ENCODE data around the gene ZBTB7C.

Gene ZBTB7C

GRCh38 chr18:48079885-48080284 is 329.3 kb downstream of the ZBTB7C start:
- DNase-seq, result peak in 1 of 14 donors; percentile 12

DNA sequence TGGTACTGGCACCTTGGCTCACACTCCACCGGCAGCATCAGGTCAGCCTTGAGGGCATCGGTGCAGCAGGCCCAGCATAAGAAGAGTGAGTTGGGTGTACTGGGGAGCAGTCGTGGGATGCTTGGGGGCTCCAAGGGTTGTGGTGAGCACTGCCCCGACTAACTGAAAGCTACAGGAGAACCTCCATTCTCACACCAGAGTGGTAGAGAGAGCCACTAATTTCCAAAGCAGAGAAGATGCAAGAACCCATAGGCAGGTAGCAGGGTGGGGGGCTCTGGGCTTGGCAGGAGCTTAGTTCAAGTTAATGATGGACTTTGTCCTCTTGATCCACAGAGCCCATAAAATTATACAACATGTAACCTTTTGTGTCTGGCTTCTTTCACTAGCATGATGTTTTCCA is 330.7 kb downstream of the ZBTB7C start:
- no peak for DNase-seq

- DNase-seq, result no peak
Observed at GRCh38 chr18:48077291-48077690, 331.9 kb downstream of the ZBTB7C start.

DNA sequence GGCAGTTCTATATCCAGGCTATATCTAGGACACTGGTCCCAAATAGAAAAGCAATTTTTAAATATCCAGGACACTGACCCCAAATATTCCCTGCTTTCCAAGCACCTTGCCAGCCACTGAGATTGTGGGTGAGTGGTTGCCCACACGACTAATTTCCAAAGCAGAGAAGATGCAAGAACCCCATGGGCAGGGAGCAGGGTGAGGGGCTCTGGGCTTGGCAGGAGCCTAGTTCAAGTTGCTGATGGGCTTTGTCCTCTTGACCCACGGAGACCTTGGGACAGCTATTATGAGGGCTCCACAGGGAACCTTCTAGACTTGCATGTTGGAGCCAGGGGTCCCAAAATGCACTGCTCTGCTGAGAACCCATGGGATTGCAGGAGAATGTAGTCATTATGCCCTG is 332.7 kb downstream of the ZBTB7C start:
- DNase-seq, result no peak

DNA sequence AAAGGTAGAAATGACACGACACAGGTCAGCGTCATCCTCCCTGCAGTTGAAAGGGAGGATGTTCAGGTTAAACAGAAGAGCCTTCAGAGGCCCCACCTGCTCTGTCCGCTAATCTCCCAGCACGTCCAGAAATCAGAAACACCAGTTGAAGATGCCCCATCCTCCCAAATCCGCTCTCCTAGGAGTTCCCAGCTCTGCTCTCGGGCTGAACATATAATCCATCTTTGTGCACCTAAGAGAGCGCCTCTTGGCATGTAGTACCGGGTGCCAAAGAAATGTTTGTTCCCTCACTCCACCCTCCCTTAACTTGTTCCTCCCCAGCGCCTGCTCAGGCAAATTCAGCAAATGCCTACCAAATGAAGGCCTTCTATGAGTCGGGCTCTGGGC is 333.5 kb downstream of the ZBTB7C start:
- DNase-seq, result no peak

- DNase-seq, result peak in 1 of 14 donors; percentile 43
Observed at GRCh38 chr18:48074929-48075706, 334.1 kb downstream of the ZBTB7C start.

DNA sequence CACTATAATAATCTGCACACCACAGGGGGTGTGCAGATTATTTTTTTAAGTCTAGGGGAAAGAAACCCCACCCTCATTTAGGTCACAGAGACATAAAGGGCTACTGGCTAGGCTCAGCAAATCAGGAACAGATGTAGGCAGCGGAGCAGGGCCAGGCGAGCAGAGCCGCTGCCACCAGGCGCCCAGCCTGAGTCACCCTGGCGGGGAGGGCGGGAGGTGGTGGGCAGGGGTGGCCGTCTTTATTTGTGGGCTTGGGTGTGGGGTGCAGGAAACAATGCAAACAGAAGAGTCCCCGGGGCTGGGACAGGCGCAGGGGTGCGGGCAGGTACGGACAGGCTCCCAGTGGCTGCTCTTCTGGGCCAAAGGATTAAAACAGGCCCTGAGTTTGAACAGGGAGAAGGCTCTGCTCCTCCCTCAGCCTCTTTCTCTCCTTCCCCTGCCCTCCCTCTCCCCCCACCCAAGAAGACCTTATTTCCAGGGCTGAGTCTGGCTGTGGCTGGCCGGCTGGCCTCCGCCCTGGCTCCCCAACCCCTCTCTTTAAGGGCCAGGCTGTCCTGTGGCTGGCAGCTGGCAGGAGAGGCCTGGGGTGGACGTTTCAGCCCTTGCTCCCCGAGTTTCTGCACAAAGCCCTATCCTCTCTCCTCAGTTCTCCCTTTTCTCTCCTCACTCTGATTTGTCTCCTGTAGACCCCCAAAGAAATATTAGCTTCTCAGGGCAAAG is 335.8 kb downstream of the ZBTB7C start:
- peak in 1 of 14 donors; percentile 16 for DNase-seq

GRCh38 chr18:48072428-48073204 is 336.6 kb downstream of the ZBTB7C start:
- DNase-seq, result no peak

DNA sequence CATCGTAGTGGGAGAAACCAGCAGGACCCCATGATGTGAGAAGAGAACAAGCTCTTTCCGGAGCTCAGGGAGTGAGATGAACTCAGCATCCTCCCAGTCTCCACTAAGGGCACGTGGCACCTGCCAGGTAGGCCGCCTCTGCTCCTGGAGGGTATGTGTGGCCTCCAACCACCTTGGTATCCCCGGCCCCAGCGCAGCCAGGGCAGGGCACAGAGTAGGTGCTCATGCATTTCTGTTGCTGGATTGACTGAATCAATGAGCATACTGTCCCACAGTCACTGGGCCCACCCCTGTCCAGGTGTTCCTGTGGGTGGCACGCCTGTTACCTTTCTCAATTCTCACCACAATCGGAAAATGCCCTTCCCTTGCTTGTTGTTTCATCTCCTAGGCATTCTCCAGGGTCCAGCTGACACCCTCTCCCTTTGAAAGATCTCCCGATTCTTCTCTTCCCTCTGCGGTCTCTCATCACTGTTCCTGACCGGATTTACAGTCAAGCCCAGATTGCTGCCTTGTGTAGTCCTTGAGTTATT is 340.2 kb downstream of the ZBTB7C start:
- DNase-seq, result no peak

DNA sequence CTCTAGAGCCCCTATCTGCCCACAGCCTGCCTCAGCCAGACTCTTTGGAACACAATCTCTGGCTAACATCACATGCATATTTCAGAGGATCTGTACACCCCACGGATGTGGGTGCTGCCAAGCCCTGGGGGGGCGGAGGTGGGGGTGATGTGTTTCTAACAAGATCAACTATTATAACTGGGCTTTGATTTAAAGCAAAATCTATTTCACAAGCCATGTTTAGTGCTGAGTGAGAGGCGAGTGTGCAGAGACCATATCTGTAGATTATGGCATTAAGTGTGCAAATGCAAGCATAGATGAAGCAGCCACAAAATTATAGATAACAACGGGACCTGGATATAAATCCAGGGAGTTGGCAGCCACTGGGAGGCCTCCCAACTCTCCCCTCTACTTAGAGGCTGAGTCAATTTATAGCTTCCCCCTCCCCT is 342.9 kb downstream of the ZBTB7C start:
- DNase-seq, result no peak

DNA sequence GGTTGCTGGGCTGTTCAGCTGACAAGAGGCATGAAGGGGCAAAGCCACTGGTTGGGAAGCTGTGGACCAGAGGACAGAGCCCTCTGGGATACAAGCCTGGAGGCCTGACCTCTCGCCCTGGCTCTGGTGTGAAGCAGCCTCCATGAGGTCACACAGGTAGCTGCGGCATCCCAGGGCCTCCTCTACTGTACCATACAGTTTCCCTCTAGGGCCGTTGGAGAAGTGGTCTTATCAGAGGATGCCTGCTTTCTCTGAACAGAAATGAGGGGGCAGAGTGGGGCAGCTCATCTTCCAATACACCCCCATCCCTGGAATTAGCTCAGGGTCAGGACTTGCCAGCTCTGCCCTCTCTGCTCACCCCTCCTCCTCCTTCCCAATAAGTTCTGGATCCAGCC is 343.6 kb downstream of the ZBTB7C start:
- DNase-seq, result no peak

- no peak for DNase-seq
Observed at GRCh38 chr18:48064978-48065600, 344.1 kb downstream of the ZBTB7C start.

DNA sequence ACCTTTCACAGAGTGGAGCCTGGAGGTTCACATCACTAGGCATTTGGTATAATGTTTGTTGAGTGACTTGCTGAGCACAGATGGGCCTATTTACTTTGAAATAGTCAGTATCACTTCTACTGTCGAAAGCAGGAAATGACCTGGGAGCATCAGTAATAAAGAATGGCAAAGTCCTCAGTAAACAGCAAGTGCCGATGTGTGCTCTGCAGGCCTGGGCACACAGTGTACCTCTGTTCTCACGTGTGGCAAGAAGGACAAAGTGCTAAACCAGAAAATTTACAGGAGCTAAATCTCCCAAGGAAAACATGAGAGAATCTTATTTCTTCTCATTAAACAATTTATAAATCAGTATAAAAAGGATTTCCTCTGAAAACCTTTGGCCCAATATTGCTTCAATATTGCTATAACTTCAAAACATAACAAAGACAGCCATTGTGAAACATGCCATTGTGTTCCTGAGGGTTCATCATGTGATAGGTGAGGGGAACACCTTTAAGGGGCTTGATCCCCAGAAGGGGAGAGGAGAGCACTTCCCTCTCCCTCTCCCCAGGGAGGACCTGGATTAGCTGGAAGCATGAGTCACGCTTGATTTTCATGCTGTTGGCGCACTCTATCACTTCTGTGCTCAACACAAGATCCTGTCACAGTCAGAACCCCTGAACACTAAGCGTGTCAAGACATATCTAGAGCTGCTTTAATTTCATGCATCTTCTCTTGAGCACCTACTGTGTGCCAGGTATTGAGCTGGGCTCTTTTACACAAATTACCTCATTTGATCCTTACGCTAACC is 347.2 kb downstream of the ZBTB7C start:
- no peak for DNase-seq

DNA sequence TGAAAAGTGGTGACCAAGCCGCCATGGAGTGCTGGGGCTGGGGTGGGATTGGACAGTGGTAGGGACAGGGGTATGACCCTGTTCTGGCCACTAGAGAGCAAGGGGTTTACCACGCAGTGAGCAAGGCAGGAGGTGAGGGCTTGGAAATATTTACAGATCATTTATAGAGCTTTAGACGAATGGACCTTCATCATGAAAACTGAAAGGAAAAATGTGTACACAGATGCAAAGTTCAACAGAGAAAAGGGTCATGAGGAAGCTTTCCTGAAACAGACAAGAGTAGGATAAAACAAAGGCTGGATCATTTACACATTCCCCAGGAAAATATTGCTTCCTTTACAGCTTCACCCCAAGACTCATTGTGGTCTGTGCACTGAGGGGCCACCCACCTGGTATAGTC is 348.2 kb downstream of the ZBTB7C start:
- DNase-seq, result no peak

GRCh38 chr18:48060346-48060745 is 348.8 kb downstream of the ZBTB7C start:
- no peak for DNase-seq

- DNase-seq, result peak in 1 of 14 donors; percentile 51
Observed at GRCh38 chr18:48059455-48060010, 349.6 kb downstream of the ZBTB7C start.

DNA sequence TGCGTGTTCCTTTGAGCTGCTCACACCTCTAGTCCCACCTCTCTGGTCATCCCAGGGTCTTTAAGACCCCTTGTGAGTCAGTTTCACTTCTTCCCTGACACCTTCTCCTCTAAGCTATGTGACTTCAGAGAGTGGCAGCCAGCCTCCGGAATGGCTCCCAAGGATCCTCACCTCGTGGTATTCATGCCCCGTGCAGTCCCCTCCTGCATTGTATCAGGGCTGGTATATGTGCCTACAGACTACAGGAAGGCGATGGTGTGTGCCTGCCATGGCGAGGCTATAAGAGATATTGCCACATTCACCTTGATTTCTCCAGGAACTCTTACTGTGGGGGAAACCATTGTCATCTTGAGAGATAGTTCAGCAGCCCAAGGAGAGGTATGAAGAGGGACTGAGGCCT is 350.7 kb downstream of the ZBTB7C start:
- no peak for DNase-seq

DNA sequence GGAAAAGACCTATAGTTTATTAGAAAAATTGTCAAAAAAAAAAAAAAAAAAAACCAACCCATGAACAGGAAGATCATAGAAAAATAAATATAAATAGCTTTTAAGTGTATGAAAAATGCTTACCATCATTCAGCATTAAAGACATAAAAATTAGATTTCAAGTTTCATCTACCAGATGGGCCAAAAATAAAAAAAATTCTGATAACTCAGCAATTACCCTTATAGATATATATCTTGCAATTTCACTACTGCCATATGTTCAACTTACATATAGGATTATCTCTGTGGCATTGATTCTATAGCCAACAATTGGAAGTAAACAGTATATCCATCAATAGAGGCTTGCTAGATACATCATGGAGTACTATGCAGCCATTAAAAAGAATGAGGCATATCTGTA is 352.2 kb downstream of the ZBTB7C start:
- DNase-seq, result no peak

DNA sequence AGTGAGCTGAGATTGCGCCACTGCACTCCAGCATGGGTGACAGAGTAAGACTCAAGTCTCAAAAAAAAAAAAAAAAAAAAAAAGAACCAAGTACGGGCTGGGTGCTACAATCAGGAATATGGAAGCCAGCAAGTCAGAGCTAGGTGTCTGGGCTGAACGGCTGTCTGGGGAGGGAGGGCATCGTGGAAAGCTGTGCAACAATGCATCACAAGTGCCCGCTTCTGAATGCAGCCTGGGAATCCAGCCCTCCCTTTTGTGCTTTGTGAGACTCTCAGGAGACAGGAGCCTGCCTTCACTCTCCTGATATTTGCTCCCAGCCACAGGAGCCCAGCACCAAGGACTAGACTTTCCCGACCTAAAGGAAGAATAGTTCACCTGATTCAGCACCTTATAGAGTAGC is 353.8 kb downstream of the ZBTB7C start:
- no peak for DNase-seq

- DNase-seq, result no peak
Observed at GRCh38 chr18:48053881-48054816, 355.0 kb downstream of the ZBTB7C start.
